GM21717 (cell line): ENCODE data around the gene OCIAD1.
"Not testable (repeated sequence)": the region's sequence is repeated elsewhere in the genome, so short reads cannot be mapped to it uniquely, and the experiment has no call there.

Source experiments
- ATAC-seq: cut with Tn5 transposase; IDR thresholded peaks from one replicate; pipeline ENCODE4 v1.9.1; 2021; ENCODE audit warnings: mild to moderate bottlenecking, moderate library complexity; ENCODE audit not compliant: unreplicated experiment

Gene OCIAD1

DNA sequence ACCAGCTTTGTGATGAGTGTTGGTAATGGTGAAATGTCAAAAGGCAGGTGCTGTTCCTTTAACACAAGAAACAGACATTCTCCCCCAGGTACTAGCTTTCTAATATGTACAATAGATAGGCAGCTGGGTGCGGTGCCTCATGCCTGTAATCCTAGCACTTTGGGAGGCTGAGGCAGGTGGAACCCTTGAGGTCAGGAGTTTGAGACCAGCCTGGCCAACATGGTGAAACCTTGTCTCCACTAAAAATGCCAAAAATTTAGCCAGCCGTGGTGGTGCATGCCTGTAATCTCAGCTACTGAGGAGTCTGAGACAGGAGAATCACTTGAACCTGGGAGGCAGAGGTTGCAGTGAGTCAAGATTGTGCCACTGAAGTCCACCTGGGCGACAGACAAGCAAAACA, 50.8 kb downstream of the OCIAD1 start:
- not testable (repeated sequence) for ATAC-seq

DNA sequence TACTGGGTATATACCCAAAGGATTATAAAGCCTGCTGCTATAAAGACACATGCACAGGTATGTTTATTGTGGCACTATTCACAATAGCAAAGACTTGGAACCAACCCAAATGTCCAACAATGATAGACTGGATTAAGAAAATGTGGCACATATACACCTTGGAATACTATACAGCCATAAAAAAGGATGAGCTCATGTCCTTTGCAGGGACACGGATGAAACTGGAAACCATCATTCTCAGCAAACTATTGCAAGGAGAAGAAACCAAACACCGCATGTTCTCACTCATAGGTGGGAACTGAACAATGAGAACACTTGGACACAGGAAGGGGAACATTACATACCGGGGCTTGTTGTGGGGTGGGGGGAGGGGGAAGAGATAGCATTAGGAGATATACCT, 58.9 kb downstream of the OCIAD1 start:
- ATAC-seq, result not testable (repeated sequence)

GRCh38 chr4:48891028-48891619, 60.2 kb downstream of the OCIAD1 start:
- no peak for ATAC-seq

DNA sequence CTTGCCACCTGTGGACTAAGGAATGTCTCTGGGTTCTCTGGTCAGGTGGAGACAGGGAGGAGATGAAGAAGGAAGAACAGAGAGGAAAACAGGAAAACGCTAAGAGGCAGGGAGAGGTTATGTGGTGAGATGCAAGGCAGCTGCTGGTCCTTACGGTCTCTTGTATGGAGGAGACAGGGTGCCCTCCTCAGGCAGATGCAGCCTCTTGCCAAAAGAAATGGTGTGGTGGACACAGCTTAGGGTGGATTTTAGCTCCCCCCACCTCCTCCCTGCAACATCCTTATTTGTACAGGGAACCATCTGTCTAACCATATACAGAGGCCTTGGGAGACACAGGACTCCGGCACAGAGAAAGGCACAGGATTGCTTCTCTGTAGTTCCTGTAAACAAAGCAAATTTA, 66.0 kb downstream of the OCIAD1 start:
- no peak for ATAC-seq

GRCh38 chr4:48898733-48899431, 68.0 kb downstream of the OCIAD1 start:
- no peak for ATAC-seq

DNA sequence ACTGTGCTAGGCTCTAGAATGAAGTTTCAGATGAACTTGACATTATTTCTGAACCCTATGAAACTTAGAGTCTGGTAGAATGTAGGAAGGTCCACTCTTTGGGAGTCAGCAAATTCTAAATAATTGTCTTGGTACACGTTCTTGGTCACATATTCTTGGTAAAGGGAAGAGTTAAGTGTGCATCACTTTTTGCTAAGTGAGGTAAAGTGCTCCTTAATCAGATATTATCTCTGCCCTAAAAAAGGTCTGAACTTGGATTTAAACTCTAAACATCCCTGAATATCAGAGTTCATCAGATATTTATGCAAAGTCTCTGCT, 68.5 kb downstream of the OCIAD1 start:
- ATAC-seq, result no peak

DNA sequence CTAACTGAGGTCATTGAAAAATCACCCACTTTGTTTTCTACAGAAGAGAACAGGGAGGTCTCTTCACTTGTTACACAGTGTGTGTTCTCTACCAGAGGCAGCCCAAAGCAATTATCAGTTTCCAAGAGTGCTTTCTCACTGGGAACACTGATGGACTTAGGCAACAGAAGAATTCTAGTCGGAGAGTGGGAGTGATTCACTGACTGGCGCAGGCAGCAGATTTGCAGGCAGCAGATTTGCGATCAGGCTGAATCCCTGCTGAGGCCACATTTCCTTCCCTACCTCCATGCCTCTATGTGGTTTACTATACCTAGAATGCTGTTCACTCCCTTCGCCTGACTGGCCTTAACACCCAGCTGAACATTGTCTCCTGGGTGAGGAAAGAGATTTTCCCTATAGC, 69.1 kb downstream of the OCIAD1 start:
- no peak for ATAC-seq

DNA sequence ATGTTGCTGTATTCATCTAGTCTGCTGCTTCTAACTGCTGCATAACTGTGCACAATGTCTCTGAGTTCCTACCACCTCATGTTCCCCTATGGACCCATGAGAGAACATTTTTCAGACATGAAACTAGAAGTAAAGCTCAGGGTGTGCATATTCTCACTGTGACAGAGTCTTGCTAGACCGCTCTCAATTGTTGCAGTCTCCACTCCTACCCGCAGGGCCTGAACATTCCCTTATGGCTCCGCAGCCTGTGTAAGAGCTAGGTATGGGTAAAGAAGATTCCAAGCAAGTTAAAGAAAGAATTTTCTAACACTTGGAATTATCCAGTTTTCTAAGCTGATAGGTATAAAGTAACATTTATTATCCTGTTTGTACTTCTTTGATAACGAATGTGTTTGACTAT, 70.3 kb downstream of the OCIAD1 start:
- ATAC-seq, result no peak

DNA sequence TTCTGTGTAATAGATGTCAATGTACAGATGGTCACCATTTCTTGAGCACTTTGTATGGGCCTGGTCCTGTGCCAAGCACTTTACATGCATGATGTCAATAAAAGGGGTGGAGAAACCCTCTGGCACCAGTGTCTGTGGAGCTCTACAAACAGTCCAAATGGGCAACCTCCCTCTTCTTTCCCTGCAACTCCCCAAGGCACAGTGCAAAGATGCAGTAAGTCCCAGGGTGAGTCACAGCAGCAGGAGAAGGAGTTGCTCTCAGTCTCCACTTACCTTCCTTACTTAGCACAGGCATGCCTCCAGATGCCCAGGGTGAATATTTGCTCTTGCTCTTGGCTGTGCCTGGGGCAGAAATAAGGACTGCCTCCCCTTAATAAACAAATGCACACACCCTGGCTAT, 71.4 kb downstream of the OCIAD1 start:
- no peak for ATAC-seq

DNA sequence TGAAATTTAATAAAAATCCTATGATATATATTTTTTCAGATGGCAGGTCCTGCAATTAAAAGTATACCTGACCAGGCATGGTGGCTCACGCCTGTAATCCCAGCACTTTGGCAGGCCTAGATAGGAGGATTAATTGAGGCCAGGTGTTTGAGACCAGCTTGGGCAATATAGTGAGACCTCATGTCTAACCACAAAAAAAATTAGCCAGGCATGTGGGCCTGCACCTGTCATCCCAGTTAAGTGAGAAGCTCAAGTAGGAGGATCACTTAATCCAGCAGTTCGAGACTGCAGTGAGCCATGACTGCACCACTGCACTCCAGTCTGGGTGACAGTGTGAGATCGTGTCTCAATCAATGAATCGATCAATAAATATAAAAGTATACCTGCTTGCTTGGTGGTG, 73.2 kb downstream of the OCIAD1 start:
- no peak for ATAC-seq

- no peak for ATAC-seq
Measured at GRCh38 chr4:48904541-48905142, 73.8 kb downstream of the OCIAD1 start.

- ATAC-seq, result no peak
Measured at GRCh38 chr4:48905363-48906015, 74.6 kb downstream of the OCIAD1 start.

DNA sequence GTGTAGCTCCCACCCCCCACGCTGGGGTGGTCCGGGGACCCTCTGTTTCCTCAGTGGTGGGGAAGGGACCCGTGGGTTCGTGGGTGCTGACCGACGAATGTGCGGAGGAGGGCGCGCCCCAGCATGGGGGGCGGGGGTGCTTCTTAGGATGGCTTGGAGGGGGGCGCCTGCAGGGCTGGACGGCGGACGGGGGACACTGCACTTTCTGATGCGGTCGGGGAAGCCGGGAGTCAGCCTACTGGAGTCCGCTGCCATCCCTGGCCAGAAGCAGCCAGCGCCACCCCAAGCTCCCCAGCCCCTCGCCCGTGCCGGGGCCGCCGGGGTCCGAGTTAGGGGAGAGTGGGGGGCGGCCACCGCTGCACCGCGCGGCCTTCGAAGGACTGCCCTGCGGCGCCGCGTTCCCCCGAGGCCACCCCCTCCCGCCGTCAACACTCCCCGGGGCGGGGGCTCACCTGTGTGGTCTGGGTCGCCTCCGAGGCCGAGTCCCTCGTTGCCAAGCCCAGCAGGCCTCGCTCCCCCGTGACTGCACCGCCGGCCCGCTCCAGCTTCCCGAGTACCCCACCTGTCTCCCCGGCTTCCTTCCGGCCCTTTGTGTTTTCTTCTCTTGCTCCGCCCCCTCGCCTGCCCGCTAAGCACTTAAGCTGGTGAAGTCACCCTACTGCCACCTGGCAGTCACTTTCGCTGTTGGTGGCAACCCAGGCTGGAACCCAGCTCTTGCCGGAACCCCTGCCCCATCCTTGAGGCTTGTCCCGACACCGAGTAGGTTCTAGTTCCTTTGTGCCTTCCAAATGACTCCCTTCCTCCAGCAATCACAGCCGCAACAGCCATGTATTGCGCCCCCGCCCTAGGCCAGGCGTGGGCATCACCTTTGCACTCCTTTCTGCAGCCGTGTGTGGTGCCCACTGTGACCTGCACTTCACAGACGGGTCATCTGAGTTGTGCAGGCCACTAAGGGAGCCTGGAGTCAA, 75.6 kb downstream of the OCIAD1 start, which contains the start of gene OCIAD2:
Gene OCIAD2 (minus strand): TSS at position 569 of the 968 bp plus-strand sequence. CDS start 2,225 bp downstream, outside the sequence.
- peak; percentile 98 for ATAC-seq

- no peak for ATAC-seq
Measured at GRCh38 chr4:48907706-48908477, 77.0 kb downstream of the OCIAD1 start.

GRCh38 chr4:48908687-48909086, 77.8 kb downstream of the OCIAD1 start:
- no peak for ATAC-seq

- ATAC-seq, result no peak
Measured at GRCh38 chr4:48909697-48910096, 78.8 kb downstream of the OCIAD1 start.

DNA sequence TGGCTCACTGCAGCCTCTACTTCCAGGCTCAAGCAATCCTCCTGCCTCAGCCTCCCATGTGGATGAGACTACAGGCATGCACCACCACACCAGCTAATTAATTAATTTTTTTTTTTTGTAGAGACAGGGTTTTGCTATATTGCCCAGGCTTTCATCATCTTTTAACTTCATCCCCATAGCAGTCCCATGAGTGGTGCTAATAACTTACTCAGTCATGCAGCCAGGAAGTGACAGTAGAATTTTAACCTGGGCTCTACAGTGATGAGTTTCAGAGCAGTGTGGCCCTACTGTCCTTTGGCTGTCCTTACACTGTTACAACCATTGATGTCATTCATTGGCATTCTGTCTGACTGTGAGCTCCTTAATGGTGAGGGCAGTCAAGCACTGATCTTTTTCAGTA, 79.6 kb downstream of the OCIAD1 start:
- ATAC-seq, result no peak
